ENCODE measurements around the gene SMIM20.
"Not testable (repeated sequence)": the region's sequence is repeated elsewhere in the genome, so short reads cannot be mapped to it uniquely, and the experiment has no call there.

The SMIM20 gene

DNA sequence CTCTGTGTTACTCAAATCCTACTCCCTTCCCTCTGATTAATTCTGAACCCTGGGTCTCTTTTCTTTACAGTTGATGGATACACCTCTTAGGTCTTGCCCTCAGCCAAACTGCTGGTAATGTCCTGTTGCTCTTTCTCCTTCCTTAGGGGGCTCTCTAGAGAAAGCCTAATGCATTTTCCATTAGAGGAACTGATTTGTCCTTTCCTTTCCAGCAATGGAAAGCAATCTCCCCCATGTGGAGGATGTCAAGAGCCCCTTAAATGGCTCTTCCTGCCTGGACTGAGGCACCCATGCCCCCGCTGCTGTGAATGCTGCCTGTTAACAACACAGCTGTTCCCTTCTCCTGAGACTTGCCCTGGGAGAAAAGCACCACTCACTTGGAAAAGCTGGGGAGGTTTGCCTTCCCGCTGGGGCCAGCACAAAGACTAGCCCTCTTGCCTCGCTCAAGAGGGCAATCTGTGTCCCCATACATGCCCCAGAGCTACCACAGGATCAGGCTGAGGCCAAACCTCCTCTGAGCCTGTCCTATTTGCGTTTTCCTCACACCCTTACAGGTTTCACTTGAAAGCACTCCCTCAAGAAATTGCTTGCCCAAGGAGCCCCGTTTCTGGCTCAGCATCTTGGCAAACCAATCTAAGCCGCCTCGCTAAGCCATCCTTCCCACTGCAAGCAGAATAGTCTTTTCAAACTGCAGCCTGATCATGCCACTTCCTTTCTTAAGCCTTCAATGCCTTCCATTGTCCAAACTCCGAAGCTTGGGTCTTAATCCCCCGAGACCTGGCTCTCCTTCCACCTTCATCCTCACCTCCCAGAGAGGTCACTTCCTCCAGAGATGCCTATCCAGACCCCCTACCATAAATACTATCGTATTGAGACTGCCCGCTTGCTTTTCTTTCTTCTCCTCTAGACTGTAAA, 23.2 kb upstream of the SMIM20 start:
- DNase-seq (ENCODE audit: low spot score): no peak

DNA sequence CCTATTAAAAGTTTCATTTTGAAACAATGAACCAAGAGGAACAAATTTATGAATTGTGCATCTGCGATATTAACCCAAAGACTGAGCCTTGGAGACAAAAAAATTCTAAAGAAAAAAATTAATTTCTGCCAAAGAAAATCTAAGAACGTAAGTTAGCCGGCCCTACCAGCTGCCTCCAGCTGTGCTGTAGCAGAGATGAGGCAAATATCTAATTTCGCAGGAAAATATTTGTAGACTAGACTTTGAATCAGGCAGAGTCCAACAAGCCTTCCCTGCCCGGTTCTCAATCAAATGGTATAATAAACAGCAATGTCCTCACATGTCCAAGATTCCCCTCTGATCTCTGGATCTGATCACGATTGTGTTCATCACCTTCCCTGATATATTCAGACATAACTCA, 21.2 kb upstream of the SMIM20 start:
- no peak for DNase-seq (ENCODE audit: low spot score)

- no peak for DNase-seq (ENCODE audit: low spot score)
These were observed 17.1 kb upstream of the SMIM20 start for GRCh38 chr4:25896776-25897539.

- no peak for DNase-seq (ENCODE audit: low spot score)
These were observed 13.7 kb upstream of the SMIM20 start for GRCh38 chr4:25900310-25900709.

- no peak for DNase-seq (ENCODE audit: low spot score)
These were observed 13.0 kb upstream of the SMIM20 start for GRCh38 chr4:25901030-25901430.

DNA sequence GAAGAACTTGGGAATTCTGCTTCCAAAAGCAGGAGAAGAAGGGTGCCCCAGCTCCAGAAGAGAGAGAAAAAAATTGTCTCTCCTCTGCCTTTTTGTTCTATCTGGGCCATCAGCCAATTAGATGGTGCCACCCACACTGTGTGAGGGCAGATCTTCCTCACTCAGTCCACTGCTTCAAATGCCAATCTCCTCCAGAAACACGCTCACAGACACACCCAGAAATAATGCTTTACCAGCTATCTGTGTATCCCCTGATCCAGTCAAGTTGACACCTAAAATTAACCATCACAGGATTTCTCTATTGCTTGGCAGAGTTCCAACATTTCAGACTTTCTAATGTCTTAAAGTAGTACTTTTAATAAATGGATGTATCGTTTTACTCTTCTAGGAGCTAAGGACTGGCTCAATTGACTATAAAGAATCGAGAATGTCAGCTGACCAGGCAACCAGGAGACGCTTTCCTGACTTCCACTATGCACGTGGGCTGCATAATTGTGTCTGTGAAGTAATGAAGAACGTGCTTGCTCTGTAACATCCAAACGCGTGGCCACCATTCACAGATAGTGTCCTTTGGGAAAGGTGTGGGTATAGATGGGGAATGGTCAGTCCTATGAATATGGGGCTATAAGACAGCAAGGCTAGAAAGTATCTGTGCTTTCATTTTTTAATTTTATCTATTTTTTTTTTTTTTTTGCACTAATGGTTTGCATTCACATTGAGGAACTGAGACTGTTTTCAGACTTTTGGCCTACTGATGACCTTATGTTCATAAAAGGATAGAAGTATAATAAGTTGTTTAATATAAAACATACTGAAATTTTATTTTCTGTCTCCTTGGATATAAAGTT, 9.9 kb upstream of the SMIM20 start:
- peak; percentile 53 for DNase-seq (ENCODE audit: low spot score)

- no peak for DNase-seq (ENCODE audit: low spot score)
These were observed 9.3 kb upstream of the SMIM20 start for GRCh38 chr4:25904748-25905082.

- no peak for DNase-seq (ENCODE audit: low spot score)
These were observed 8.6 kb upstream of the SMIM20 start for GRCh38 chr4:25905371-25905770.

- DNase-seq (ENCODE audit: low spot score): not testable (repeated sequence)
These were observed 7.9 kb upstream of the SMIM20 start for GRCh38 chr4:25906113-25906512.

DNA sequence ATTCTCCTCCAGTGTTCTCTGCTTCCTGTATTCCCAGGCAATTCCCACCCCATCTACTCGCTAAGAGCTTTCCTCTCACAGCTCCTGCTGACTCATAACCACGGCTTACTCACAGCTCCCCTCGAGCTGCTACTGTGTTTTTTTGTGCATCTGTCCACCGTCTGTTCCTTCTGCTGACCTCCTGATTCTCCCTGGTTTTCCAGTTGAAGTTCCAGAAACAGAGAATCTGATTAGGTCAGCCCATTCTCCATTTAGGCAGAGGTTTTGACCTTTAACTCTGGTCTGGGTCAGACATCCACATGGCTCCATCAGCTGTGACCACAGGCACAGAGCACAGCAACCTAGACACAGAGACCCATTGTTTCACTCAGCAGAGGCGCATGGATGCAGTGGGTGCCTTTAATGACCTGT, 5.5 kb upstream of the SMIM20 start:
- no peak for DNase-seq (ENCODE audit: low spot score)

- DNase-seq (ENCODE audit: low spot score): no peak
These were observed 2.7 kb upstream of the SMIM20 start for GRCh38 chr4:25911356-25911755.

DNA sequence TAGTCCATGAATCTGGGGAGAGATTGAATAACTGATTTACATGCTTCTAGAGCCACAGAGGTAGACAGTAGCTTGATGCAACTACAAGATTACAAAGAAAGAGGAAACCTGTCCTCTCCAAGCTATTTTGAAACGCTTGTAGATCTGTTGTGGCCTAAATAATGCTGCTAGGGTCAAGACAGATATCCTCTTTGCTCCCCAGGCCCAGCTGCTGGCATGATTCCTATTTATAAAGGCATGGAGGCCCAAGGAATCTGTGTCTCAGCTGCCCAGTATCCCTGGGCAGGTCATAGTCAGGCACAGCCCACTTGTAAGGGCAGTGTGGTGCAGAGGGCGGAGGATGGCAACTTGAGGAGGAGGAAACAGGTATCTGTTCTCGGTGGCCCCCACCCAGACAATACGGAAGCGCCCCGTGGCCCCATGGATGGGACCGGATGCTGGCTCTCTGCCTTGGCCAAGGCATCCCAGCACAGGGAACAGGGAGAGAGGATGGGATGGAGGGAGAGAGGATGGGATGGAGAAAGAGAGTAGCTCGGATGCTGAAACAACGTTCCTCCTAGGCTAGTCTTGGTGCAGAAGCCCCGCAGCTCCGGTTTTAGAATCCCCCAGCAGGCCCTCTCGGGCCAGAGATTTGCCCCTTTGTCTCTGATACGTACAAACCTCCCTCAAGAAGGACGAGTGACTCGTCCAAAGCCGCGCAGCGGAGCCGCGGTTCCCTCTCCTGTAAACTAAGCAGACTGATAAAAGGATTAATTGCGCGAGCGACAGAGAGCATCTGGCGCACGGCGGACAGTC, 767 bp upstream of the SMIM20 start:
- no peak for DNase-seq (ENCODE audit: low spot score)

- no peak for DNase-seq (ENCODE audit: low spot score)
These were observed 791 bp downstream of the SMIM20 start for GRCh38 chr4:25914670-25915352.

GRCh38 chr4:25915353-25915705, 1.3 kb downstream of the SMIM20 start:
- no peak for DNase-seq (ENCODE audit: low spot score)

GRCh38 chr4:25916870-25917269, 2.9 kb downstream of the SMIM20 start:
- DNase-seq (ENCODE audit: low spot score): no peak

GRCh38 chr4:25919676-25920075, 5.7 kb downstream of the SMIM20 start:
- no peak for DNase-seq (ENCODE audit: low spot score)

GRCh38 chr4:25921922-25922321, 7.9 kb downstream of the SMIM20 start:
- no peak for DNase-seq (ENCODE audit: low spot score)

DNA sequence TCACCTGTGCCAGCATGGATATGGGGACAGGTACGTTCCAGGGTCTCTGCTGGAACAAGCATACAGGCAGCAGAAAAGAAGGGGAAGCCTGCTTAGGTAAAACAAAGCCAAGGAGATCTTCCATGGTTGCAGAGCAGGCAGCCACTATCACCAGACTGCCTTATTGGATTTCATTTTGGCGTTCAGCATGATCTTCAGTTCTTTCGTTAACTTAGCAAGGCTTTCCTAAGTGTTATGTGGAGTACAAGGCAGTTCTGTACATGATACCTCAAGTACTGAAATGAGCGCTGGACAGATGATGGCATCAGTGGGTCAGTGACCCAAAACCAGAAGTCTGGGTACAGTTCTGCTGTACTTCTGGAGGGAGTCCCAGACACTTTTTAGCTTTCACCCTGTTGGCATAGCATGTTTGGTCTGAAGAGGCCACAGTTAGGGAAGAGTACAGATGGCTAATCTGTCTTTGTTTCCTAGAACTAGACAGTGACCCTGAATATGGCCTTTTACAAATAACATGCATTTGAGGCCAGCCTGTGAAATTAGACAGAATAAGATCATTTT, 8.9 kb downstream of the SMIM20 start:
- no peak for DNase-seq (ENCODE audit: low spot score)

DNA sequence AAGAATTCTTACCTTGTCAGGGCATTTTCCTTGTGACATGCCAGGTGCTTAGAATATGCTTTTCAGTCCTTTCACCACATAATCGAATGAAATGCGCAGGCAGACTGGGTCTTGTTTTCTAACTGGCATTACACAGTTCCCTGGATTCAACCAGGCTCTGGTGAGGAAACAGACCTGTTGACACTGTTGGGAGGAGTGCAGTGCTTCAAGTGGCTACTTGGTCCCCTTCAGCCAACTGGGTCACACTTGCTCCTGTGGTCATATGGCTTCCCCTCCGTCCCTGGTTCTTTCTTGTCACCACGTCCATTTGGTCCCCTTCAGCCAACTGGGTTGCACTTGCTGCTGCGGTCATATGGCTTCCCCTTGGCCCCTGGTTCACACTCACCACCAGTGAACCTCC, 9.7 kb downstream of the SMIM20 start:
- no peak for DNase-seq (ENCODE audit: low spot score)

GRCh38 chr4:25925486-25926201, 11.6 kb downstream of the SMIM20 start:
- DNase-seq (ENCODE audit: low spot score): no peak

All from putamen (tissue), 1 donor.